OCI-LY3 (cell line): Measurements from ENCODE around the gene CPLX3.

Source experiments
- H2AFZ ChIP-seq: fragments of 200-600, 300-600 bp; shearing (Covaris generic); 2 replicates; pipeline ENCODE4 v1.6.0; 2014; ENCODE audit warnings: antibody characterized with exemption, low read depth, low read length
- H3K27ac ChIP-seq: fragments of 200-600, 300-600 bp; sonication (generic); 2 replicates; pipeline ENCODE4 v1.5.1; 2014; ENCODE audit warnings: mild to moderate bottlenecking, low read length, moderate library complexity, mixed read lengths
- H3K27me3 ChIP-seq: fragments of 200-600, 300-600 bp; sonication (generic); 2 replicates; pipeline ENCODE4 v1.6.1; 2014; ENCODE audit warnings: low read depth, low read length, mixed read lengths
- H3K36me3 ChIP-seq: fragments of 200-600, 300-600 bp; sonication (generic); replicated peaks from 2 replicates; pipeline ENCODE3; 2014; ENCODE audit warnings: low read depth, low read length, mixed read lengths
- H3K4me1 ChIP-seq: fragments of 300-600, 200-600 bp; sonication (generic); 2 replicates; pipeline ENCODE4 v1.6.1; 2014; ENCODE audit warnings: low read length, mixed read lengths
- H3K4me2 ChIP-seq: fragments of 200-600, 300-600 bp; sonication (generic); 2 replicates; pipeline ENCODE4 v1.6.1; 2014; ENCODE audit warnings: low read length, mixed read lengths
- H3K4me3 ChIP-seq: fragments of 300-600, 200-600 bp; sonication (generic); 2 replicates; pipeline ENCODE4 v1.5.1; 2014; ENCODE audit warnings: antibody characterized with exemption, mild to moderate bottlenecking, low read length, moderate library complexity
- H3K79me2 ChIP-seq: fragments of 300-600, 200-600 bp; shearing (Covaris generic); 2 replicates; pipeline ENCODE4 v1.6.1; 2014; ENCODE audit warnings: mild to moderate bottlenecking, low read length, mixed read lengths
- H3K9ac ChIP-seq: fragments of 300-600, 200-600 bp; shearing (Covaris generic); 2 replicates; pipeline ENCODE4 v1.6.0; 2014; ENCODE audit warnings: mild to moderate bottlenecking, low read length, moderate library complexity
- H3K9me3 ChIP-seq: fragments of 200-600, 300-600 bp; shearing (Covaris generic); 2 replicates; pipeline ENCODE4 v1.6.1; 2014; ENCODE audit warnings: low read length, mixed read lengths; ENCODE audit not compliant: insufficient read depth
- H4K20me1 ChIP-seq: fragments of 200-600, 300-600 bp; sonication (generic); 2 replicates; pipeline ENCODE4 v1.6.1; 2016; ENCODE audit warnings: low read length, mixed read lengths; ENCODE audit not compliant: insufficient read depth
- CTCF ChIP-seq: fragments of 200-600, 300-600 bp; sonication (generic); IDR thresholded peaks from 2 replicates; pipeline ENCODE4 v1.5.1; 2014; ENCODE audit warnings: antibody characterized with exemption, low read length, low read depth
- EZH2phosphoT487 ChIP-seq: fragments of 200-600 bp; shearing (Covaris generic); IDR thresholded peaks from 2 replicates; pipeline ENCODE4 v1.6.1; 2018; ENCODE audit warnings: antibody characterized with exemption, mixed run types, low read depth

CPLX3 gene

GRCh38 chr15:74850393-74850792 lies 24.0 kb downstream of the CPLX3 start:
- TF ChIP-seq EZH2phosphoT487 (no peak), CTCF (no peak)

GRCh38 chr15:74851960-74852359 lies 25.5 kb downstream of the CPLX3 start:
- Histone ChIP-seq H3K4me3 (no peak overlapping the region), H3K36me3 (peaks cover 60% of the 10 kb centered on the region), H3K27ac (0 out of 2 replicates have a peak overlapping the region, but pooled peaks have one; percentile 83), H4K20me1 (no peaks in the 10 kb centered on the region), H3K27me3 (no peaks in the 10 kb centered on the region), H3K4me1 (peaks cover 48% of the 10 kb centered on the region), H3K79me2 (peaks cover 46% of the 10 kb centered on the region), H2AFZ (no peak overlapping the region), H3K9me3 (no peaks in the 10 kb centered on the region), H3K9ac (no peak overlapping the region), H3K4me2 (no peak overlapping the region)
- TF ChIP-seq EZH2phosphoT487 = no peak
- no peak for TF ChIP-seq CTCF

More at GRCh38 chr15:74850393-74850792, 24.0 kb downstream of the CPLX3 start:
- Histone ChIP-seq H4K20me1 (no peaks in the 10 kb centered on the region), H3K4me1 (peaks cover 35% of the 10 kb centered on the region), H3K4me2 (no peak overlapping the region), H3K4me3 (no peak overlapping the region), H3K27me3 (no peaks in the 10 kb centered on the region), H3K27ac (no peak overlapping the region), H3K79me2 (peaks cover 31% of the 10 kb centered on the region), H3K36me3 (peaks cover 60% of the 10 kb centered on the region), H3K9me3 (no peaks in the 10 kb centered on the region), H2AFZ (no peak overlapping the region), H3K9ac (no peak overlapping the region)

- Histone ChIP-seq H4K20me1 (no peaks in the 10 kb centered on the region), H3K36me3 (peaks cover 46% of the 10 kb centered on the region), H3K9me3 (no peaks in the 10 kb centered on the region), H3K4me1 (peaks cover 73% of the 10 kb centered on the region), H3K4me2 (peak overlapping the region; percentile 63), H3K9ac (peak overlapping the region; percentile 68), H3K4me3 (peak overlapping the region; percentile 31), H3K79me2 (peaks cover 72% of the 10 kb centered on the region), H3K27ac (peak overlapping the region; percentile 83), H3K27me3 (no peaks in the 10 kb centered on the region), H2AFZ (no peak overlapping the region)
- no peak for TF ChIP-seq EZH2phosphoT487
- TF ChIP-seq CTCF = no peak
Measured at GRCh38 chr15:74854453-74855022, 28.1 kb downstream of the CPLX3 start.

- Histone ChIP-seq H3K4me2 (peak overlapping the region; percentile 12), H3K4me1 (peaks cover 71% of the 10 kb centered on the region), H3K9me3 (no peaks in the 10 kb centered on the region), H2AFZ (no peak overlapping the region), H4K20me1 (no peaks in the 10 kb centered on the region), H3K27me3 (no peaks in the 10 kb centered on the region), H3K27ac (peak overlapping the region; percentile 95), H3K4me3 (no peak overlapping the region), H3K79me2 (peaks cover 78% of the 10 kb centered on the region), H3K9ac (peak overlapping the region; percentile 39), H3K36me3 (peaks cover 36% of the 10 kb centered on the region)
- TF ChIP-seq EZH2phosphoT487 (no peak), CTCF (no peak)
Measured at GRCh38 chr15:74855857-74856256, 29.4 kb downstream of the CPLX3 start.
